IPS-15b (cell line): ENCODE data around the gene ARHGAP18.
A peak's percentile ranks its signal among the peaks of the same experiment; 100 is the strongest.

Experiments
- H3K27me3 ChIP-seq: one replicate; pipeline ENCODE4 v1.6.1; 2013; ENCODE audit warnings: low read length; ENCODE audit not compliant: control insufficient read depth, insufficient read depth
- H3K36me3 ChIP-seq: one replicate; pipeline ENCODE4 v1.6.1; 2013; ENCODE audit warnings: low read length; ENCODE audit not compliant: control insufficient read depth, insufficient read depth
- H3K4me1 ChIP-seq: one replicate; pipeline ENCODE4 v1.6.1; 2013; ENCODE audit warnings: mild to moderate bottlenecking, low read length; ENCODE audit not compliant: control insufficient read depth, insufficient read depth
- H3K4me3 ChIP-seq: one replicate; pipeline ENCODE4 v1.5.1; 2013; ENCODE audit warnings: low read depth, low read length
- H3K9ac ChIP-seq: one replicate; pipeline ENCODE4 v1.6.1; 2013; ENCODE audit warnings: low read depth, mild to moderate bottlenecking, low read length
- H3K9me3 ChIP-seq: one replicate; pipeline ENCODE4 v1.6.1; 2013; ENCODE audit warnings: mild to moderate bottlenecking, low read length; ENCODE audit not compliant: control insufficient read depth, insufficient read depth

The ARHGAP18 gene, protein sequence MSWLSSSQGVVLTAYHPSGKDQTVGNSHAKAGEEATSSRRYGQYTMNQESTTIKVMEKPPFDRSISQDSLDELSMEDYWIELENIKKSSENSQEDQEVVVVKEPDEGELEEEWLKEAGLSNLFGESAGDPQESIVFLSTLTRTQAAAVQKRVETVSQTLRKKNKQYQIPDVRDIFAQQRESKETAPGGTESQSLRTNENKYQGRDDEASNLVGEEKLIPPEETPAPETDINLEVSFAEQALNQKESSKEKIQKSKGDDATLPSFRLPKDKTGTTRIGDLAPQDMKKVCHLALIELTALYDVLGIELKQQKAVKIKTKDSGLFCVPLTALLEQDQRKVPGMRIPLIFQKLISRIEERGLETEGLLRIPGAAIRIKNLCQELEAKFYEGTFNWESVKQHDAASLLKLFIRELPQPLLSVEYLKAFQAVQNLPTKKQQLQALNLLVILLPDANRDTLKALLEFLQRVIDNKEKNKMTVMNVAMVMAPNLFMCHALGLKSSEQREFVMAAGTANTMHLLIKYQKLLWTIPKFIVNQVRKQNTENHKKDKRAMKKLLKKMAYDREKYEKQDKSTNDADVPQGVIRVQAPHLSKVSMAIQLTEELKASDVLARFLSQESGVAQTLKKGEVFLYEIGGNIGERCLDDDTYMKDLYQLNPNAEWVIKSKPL

DNA sequence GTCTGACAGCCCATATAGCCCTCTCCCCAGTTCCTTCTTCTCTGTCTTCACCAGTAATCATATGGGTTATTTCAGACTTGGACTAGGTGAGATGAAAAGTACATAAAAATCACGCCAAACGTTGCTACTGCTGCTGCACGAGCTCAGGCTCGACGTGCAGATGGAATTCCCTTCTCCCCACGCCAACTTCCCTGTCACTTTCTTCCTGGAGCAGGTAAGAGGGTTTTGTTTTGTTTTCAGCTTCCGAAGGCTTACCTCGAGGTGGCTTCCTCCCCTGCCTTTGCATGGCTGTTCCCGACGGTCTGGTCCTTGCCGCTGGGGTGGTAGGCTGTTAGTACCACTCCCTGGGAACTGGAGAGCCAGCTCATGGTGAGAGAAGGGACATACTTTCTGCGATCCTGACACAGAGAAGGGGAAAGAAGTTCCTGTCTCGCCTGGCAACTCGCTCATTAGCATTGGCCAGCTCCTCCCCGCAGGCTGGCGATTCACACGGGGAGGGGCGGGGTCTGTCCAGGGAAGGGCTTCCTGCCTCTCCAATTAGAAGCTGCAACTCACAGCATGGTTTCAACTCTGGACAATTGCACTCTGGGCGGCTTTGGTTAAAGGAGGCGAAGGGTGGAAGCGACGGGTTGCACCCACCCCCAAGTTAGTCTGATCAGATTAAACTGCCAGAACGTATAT is at the start of gene ARHGAP18:
TSS of gene ARHGAP18 (minus strand) at position 409 of the 681 bp plus-strand sequence. CDS start at position 368, 41 bp downstream.
- no peaks in the 10 kb centered on the region for H3K27me3 ChIP-seq
- peaks cover 3% of the 10 kb centered on the region for H3K4me1 ChIP-seq
- no peaks in the 10 kb centered on the region for H3K36me3 ChIP-seq
- H3K9me3 ChIP-seq, result no peaks in the 10 kb centered on the region
- H3K9ac ChIP-seq, result peak within 1 kb of the TSS; percentile 9
- H3K4me3 ChIP-seq, result peak within 1 kb of the TSS; percentile 71

DNA sequence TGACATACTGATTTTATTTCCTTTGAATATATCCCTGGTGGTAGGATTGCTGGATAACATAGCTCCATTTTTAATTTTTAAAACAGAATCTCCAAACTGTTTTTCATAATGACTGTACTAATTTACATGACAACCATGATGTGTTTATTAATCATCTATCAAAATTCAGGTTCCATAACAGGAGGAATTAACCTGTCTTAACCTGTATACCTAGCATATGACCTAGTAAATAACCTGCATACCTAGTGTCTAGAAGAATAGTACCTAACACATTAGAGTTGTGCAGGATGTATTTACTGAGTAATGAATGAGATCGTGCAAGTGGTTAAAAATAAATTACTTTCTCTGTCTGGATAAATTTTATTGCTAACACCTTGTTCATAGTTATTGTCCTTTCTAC is 45.8 kb upstream of the ARHGAP18 start:
- no peaks in the 10 kb centered on the region for H3K4me1 ChIP-seq
- no peaks in the 10 kb centered on the region for H3K9me3 ChIP-seq
- H3K9ac ChIP-seq, result no peak overlapping the region
- no peak overlapping the region for H3K4me3 ChIP-seq
- no peaks in the 10 kb centered on the region for H3K36me3 ChIP-seq
- no peaks in the 10 kb centered on the region for H3K27me3 ChIP-seq

DNA sequence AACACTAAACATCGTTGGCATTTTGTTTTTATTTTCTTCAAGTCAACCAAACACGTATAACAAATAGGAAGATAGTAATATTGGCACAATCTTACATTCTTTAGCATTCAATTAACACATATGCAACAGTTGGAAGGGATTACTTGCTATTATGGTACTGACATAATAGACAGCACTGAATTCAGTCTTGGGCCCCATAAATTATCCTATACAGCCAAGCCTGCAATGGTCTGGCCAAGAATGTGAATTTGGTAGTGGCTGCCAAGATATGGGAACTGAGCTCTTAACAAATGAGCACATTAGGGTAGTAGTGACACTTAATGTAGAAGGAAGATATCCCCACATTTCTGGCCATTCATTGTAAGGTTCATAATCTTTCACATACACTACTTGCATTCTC is 44.8 kb upstream of the ARHGAP18 start:
- no peaks in the 10 kb centered on the region for H3K4me1 ChIP-seq
- no peak overlapping the region for H3K9ac ChIP-seq
- H3K36me3 ChIP-seq, result no peaks in the 10 kb centered on the region
- H3K27me3 ChIP-seq, result no peaks in the 10 kb centered on the region
- H3K4me3 ChIP-seq, result no peak overlapping the region
- no peaks in the 10 kb centered on the region for H3K9me3 ChIP-seq

DNA sequence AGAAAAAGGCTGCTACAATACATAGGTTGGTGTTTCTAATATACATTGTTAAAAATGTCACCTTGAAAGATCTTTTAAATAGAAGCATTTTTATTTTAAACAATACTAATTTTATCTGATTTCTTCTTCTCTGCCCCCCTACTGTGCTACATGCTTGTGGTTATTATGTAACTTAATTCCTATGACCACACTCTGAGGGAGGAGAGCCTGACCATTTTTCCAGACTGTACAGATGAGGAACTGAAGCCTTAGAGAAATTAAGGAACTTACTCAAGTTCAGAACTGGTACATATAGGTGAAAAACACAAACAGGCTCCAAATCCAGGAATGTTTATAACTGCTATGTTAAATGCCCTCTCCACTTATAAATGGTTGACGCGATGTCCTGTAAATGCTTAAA is 43.4 kb upstream of the ARHGAP18 start:
- Histone ChIP-seq H3K36me3 (no peaks in the 10 kb centered on the region), H3K27me3 (no peaks in the 10 kb centered on the region), H3K9ac (no peak overlapping the region), H3K4me1 (no peaks in the 10 kb centered on the region), H3K4me3 (no peak overlapping the region), H3K9me3 (no peaks in the 10 kb centered on the region)

DNA sequence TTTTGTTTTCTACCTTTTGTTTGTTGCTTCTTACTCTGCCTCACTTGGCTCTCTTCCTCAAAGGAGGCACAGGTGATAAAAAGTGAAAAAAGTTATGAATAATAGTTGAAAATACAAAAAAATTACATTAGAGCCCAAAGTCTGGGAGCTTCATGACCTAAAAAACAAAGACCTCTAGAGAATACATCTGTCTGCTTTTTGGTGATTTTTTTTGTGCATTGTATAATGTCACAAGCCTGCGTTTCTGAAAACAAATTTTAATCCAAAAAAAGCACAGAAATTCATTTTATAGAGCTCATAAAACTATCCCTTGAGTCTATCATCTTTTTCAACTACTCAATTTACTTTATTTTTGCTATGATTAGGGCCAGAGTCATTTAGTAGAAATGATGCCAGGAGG is 41.4 kb upstream of the ARHGAP18 start:
- no peaks in the 10 kb centered on the region for H3K4me1 ChIP-seq
- H3K27me3 ChIP-seq, result no peaks in the 10 kb centered on the region
- H3K36me3 ChIP-seq, result no peaks in the 10 kb centered on the region
- no peak overlapping the region for H3K9ac ChIP-seq
- H3K4me3 ChIP-seq, result no peak overlapping the region
- H3K9me3 ChIP-seq, result no peaks in the 10 kb centered on the region

DNA sequence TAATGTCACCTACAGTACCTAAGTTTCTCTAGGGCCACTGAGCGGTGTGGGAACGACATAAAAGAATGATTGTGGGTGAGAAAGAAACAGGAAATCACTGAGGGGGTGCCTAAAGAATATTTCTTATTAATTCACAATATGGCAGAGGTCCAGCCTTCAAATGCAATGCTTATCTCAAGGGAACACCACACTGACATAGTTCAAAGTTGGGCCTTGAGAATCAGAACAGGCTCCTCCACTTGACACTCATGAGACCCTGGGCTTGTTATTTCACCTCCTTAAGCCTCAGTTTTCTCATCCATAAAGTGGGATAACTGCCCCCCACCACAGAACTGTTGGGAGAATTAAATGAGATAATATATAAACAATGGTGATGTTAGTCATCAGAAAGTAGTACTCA is 40.4 kb upstream of the ARHGAP18 start:
- H3K36me3 ChIP-seq, result no peaks in the 10 kb centered on the region
- H3K4me1 ChIP-seq, result no peaks in the 10 kb centered on the region
- no peak overlapping the region for H3K9ac ChIP-seq
- no peaks in the 10 kb centered on the region for H3K27me3 ChIP-seq
- H3K4me3 ChIP-seq, result no peak overlapping the region
- no peaks in the 10 kb centered on the region for H3K9me3 ChIP-seq

DNA sequence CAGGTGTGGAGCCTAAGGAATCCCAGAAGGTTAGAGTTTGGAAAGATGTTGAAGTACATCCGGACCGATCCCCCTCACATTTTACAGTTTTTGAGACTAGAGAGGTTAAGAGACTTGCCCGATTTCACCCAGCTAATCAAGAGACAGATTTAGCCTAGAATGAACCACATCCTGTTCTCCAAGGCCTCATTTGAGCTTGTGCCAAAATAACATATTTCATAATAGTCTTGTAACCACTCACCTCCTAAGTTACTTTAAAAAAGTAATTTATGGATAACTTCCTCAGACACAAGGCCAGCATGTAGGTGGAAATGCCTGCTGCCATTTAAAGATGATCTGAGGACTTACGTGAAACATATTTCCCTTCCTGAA is 39.8 kb upstream of the ARHGAP18 start:
- no peak overlapping the region for H3K9ac ChIP-seq
- no peaks in the 10 kb centered on the region for H3K9me3 ChIP-seq
- H3K4me3 ChIP-seq, result no peak overlapping the region
- H3K27me3 ChIP-seq, result no peaks in the 10 kb centered on the region
- no peaks in the 10 kb centered on the region for H3K4me1 ChIP-seq
- H3K36me3 ChIP-seq, result no peaks in the 10 kb centered on the region

DNA sequence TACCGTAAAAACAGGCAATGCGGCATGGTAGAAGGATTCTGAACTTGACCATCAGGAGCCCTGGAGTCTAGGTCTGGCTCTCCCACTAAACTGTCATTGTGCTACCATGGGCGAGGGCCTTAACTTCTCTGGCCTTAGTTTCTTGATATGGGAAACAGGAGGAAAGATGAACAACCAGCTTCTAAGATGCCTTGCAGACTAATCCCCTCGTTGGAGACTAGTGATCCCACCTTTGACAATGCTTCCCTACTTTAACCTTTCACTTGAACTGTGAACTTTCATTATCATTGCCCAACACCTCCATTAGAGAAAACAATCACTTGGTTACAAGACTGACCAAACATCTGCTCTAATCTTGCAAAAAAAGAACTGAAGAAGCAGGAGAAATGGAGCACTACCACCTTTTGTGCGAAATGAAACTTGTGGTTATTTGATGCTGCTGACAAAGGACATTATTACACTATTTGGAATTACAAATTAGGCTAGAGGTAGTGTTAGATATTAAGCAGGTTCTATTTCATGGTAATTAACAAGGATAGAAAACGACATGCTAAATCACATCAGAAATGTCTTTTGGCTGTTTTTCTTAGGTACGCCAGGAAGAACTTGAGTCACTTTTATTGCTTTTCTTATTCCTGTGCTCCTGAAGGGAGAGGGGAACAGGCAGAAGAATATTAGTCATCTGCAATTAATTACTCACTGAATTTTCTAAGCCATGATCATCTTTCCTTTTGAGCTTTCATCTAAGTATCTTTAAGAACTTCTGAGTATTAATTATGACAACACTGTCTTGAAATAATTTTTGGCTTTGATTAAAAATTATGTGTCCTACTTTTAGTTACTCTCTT is 39.1 kb upstream of the ARHGAP18 start:
- H3K36me3 ChIP-seq, result no peaks in the 10 kb centered on the region

DNA sequence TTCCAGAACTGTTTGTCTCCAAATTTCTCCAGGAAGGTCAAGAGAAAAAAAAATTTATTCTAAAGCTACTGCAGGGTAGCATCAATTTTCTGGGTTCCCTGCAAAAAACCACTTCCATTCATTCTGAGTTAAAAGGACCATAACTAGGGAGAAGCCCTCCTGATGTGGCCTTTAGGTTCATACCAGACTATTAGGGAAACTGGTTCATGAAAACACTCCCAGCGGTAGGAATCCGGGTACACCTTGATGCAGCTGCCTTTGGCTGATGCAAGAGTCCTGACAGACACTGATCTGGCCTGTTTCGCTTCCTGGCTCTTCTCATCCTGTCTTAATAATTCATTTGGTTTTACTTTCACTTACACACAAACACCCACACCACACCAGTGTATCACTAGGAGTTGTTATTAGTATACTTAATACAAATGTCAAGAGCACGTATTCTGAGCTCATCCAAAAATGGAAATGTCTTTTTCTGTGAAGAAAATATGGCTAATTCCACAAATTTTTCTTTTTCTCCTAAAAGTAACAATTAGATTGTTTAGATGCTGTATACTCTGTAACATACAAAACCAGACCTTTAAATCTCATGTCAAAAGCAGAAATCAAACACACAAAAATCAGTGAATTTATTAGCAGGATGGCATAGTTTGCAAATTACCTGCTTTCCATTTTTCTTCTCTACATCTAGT is 38.4 kb upstream of the ARHGAP18 start:
- no peaks in the 10 kb centered on the region for H3K4me1 ChIP-seq
- no peaks in the 10 kb centered on the region for H3K27me3 ChIP-seq
- no peaks in the 10 kb centered on the region for H3K9me3 ChIP-seq
- no peak overlapping the region for H3K4me3 ChIP-seq
- H3K9ac ChIP-seq, result no peak overlapping the region
- no peaks in the 10 kb centered on the region for H3K36me3 ChIP-seq

More for the DNA sequence above, 39.1 kb upstream of the ARHGAP18 start:
- H3K9ac ChIP-seq, result no peak overlapping the region
- H3K9me3 ChIP-seq, result no peaks in the 10 kb centered on the region
- no peaks in the 10 kb centered on the region for H3K27me3 ChIP-seq
- no peak overlapping the region for H3K4me3 ChIP-seq
- H3K4me1 ChIP-seq, result no peaks in the 10 kb centered on the region

DNA sequence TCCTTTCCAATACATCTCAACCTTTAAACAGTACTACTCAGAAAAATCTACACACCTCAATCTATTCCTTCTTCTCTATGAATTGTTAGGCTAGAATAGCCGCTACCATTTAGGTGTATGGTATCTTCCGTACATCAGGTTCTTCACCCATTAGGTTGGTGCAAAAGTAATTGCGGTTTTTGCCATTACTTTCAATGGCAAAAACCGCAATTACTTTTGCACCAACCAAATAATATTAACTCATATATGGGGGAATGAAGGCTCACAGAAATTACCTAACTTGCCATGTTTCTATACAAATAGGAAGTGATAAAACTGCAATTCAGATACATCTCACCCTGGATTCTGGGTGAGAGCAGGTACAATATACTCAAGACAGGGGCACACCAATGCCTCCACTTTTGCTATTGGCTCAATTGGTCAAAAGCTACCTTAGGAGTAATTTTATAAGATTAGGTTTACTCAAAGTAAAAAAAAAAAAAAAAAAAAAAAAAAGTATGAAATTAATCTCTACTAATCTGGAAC is 37.7 kb upstream of the ARHGAP18 start:
- H3K9me3 ChIP-seq, result no peaks in the 10 kb centered on the region
- no peaks in the 10 kb centered on the region for H3K4me1 ChIP-seq
- H3K9ac ChIP-seq, result no peak overlapping the region
- H3K4me3 ChIP-seq, result no peak overlapping the region
- no peaks in the 10 kb centered on the region for H3K36me3 ChIP-seq
- H3K27me3 ChIP-seq, result no peaks in the 10 kb centered on the region

DNA sequence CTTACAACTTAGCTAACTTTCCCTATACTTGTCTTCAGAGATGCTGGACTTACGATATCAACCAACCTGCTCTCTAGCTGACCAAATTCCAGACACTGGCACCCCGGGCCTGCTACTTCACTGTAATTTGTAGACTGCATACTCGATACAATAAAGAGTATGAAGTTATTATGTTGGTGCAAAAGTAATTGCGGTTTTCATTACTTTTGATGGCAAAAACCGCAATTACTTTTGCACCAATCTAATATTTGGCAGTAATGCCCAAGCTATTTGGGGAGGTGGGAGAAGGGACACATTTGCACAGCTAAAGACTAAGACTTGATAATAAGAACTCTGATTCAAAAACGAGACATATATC is 34.9 kb upstream of the ARHGAP18 start:
- H3K9me3 ChIP-seq, result no peaks in the 10 kb centered on the region
- no peaks in the 10 kb centered on the region for H3K4me1 ChIP-seq
- no peaks in the 10 kb centered on the region for H3K27me3 ChIP-seq
- H3K36me3 ChIP-seq, result no peaks in the 10 kb centered on the region
- no peak overlapping the region for H3K9ac ChIP-seq
- H3K4me3 ChIP-seq, result no peak overlapping the region
